Spleen (tissue), 7 donors: ENCODE data around the gene FUCA1.

Experiments
- POLR2A ChIP-seq, 3 donors: fragments of 450-650 bp; IDR thresholded peaks; one replicate each; pipeline ENCODE4 v1.5.1; 2017; ENCODE audit warnings: antibody characterized with exemption in 3 of 3, mild to moderate bottlenecking in 1 of 3
- TF ChIP-seq, protein P1 (sequence below), 11 experiments: fragments of 200-600 bp in 7 of 11; fragments of 450-650 bp in 4 of 11; sonication (generic) in 4 of 11; IDR thresholded peaks in 8 of 11; conservative IDR thresholded peaks in 3 of 11; 1 replicate in 7 of 11; 2 replicates in 4 of 11; pipeline versions ENCODE4 v1.4.0 to v1.8.0; 2016 to 2021; ENCODE audit warnings: antibody characterized with exemption in 11 of 11, inconsistent platforms in 4 of 11, mild to moderate bottlenecking in 1 of 11
- donor health status: DM: no; HTN: no; CAD: no; lungs with moderate emphysema.
- donor health status: DM: no; HTN: no; CAD: no.
- donor health status: DM: no; HTN: no; CAD: no.

DNA sequence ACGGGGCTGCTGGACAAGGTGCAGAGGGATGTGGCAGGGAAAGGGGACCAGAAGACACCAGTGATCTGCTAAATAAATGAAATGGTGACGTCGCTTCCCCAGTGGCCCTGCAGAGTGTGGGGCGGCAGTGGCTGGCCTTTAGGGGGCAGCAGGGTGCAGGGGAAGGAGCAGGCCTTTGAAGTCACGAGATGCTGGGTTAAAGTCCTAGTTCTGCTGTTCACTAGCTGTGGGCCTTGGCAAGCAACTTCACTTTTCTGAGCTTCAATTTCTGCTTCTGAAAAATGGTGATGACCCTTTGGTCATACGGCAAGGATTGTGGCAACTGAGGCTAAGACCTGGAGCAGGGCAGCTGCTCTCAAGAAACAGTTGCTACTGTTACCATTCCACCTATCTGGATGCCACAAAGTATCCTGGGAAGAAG, 58.3 kb downstream of the FUCA1 start:
- TF ChIP-seq, protein P1, sequence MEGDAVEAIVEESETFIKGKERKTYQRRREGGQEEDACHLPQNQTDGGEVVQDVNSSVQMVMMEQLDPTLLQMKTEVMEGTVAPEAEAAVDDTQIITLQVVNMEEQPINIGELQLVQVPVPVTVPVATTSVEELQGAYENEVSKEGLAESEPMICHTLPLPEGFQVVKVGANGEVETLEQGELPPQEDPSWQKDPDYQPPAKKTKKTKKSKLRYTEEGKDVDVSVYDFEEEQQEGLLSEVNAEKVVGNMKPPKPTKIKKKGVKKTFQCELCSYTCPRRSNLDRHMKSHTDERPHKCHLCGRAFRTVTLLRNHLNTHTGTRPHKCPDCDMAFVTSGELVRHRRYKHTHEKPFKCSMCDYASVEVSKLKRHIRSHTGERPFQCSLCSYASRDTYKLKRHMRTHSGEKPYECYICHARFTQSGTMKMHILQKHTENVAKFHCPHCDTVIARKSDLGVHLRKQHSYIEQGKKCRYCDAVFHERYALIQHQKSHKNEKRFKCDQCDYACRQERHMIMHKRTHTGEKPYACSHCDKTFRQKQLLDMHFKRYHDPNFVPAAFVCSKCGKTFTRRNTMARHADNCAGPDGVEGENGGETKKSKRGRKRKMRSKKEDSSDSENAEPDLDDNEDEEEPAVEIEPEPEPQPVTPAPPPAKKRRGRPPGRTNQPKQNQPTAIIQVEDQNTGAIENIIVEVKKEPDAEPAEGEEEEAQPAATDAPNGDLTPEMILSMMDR (IDR thresholded peaks at IDR 0.05 in 8 of 11, conservative IDR thresholded peaks at IDR 0.05 in 3 of 11) = peak; percentile 81 to 96 (median 88)
- no peak for TF ChIP-seq POLR2A (IDR thresholded peaks at IDR 0.05)
